M059J (cell line): ENCODE data around the gene PIGR. TPM values are rescaled to one million over a fixed set of nuclear protein-coding genes. Genes with fewer than 3 reads are reported as not detected.

Experiments used
- DNase-seq: peaks from one replicate; pipeline ENCODE4 v3.0.0-alpha.2; 2012; ENCODE audit warnings: low read depth
- total RNA-seq: library from RNA; depleted of rRNA; stranded (reverse); fragments of >200 nt; shearing (Covaris generic); gene quantifications from 2 replicates; pipeline ENCODE4 v1.2.3, GENCODE V29; 2014

Gene PIGR
- total RNA-seq, 1 experiment from 2014 or later = not detected

DNA sequence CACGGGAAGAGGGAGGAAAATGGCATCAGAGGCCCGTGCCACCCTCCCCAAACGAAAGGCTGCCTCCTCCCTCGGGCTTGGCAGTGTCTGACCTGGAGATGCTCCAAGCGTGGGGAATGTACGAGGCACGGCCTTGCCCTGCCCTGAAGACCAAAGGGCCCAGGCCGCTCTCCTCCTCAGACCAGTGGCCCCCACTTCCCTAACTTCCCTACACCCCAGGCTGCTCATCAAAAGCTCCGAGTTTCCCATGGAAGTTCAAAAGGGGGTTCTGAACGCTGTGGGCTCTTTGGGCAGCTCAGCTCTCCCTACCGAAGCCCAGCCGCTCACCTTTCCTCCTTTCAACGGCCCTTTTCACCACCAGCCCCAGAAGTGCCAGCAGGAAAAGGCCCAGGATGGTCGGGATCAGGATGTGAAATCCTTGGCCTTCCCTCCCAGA is 36.4 kb downstream of the PIGR start:
- DNase-seq = no peak

DNA sequence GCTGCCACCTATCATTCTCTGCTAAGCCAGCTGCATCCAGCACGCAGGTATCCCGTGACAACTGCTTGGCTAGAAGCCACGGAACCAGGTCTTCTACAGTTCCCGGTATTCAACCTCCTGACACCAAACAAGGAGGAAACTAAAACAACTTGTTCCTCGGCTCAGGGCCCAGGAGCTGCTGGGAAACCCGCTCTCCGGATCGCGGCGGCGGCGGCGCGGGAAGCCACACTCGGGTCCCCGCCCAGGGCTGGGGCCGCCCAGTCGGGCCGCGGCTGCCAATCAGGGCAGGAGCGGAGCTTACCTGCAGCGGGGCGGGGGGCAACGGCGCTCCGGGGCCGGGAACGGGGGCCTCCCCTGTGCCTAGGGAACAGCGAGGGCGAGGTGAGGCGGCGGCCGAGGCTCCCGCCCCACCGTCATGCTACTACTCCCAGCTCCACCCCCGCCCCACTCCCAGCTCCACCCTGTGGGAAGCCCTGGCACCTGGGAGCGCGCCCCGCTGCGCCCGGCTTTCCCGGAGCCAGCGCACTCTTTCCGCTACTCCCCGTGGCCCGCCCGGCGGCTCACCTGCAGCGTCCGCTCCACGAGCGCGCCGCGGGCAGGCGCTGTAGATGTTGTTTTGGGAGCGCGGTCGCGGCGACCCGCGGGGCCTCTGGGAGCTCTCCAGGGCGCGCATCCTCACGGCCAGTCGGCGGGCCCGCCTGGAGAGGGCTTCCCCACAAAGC is 36.9 kb downstream of the PIGR start:
- peak; percentile 67 for DNase-seq

DNA sequence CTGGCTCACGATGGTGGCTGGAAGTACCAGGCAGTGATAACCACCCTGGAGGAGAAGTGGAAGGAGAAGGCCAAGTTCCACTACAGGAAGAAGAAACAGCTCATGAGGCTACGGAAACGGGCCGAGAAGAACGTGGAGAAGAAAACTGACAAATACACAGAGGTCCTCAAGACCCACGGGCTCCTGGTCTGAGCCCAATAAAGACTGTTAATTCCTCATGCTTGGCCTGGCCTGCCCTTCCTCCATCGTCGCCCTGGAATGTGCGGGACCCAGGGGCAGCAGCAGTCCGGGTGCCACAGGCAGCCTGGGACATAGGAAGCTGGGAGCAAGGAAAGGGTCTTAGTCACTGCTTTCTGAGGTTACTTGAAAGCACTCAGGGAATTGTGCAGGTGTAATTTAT is 38.2 kb downstream of the PIGR start:
- DNase-seq = peak; percentile 46

DNA sequence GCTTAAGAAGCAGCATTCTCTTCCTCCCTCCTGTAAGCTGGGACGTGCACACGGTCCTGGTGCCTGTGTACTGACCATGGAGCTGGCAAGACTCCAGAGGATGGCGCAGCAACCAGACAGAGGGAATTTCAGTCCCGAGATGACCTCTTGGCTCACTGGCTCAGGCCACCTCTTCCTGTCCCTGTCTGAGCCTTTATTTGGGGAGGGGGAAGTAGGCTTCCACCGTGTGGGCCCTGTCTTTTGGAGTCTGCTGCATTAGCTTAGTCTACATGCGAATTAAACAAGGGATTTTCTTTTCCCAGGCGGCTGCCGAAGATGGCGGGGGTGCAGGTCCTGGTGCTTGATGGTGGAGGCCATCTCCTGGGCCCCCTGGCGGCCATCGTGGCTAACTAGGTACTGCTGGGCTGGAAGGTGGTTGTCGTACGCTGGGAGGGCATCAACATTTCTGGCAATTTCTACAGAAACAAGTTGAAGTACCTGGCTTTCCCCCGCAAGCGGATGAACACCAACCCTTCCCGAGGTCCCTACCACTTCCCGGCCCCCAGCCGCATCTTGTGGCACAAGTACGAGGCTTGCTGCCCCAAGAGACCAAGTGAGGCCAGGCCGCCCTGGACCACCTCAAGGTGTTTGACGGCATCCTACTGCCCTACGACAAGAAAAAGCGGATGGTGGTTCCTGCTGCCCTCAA is 38.8 kb downstream of the PIGR start:
- DNase-seq = no peak

DNA sequence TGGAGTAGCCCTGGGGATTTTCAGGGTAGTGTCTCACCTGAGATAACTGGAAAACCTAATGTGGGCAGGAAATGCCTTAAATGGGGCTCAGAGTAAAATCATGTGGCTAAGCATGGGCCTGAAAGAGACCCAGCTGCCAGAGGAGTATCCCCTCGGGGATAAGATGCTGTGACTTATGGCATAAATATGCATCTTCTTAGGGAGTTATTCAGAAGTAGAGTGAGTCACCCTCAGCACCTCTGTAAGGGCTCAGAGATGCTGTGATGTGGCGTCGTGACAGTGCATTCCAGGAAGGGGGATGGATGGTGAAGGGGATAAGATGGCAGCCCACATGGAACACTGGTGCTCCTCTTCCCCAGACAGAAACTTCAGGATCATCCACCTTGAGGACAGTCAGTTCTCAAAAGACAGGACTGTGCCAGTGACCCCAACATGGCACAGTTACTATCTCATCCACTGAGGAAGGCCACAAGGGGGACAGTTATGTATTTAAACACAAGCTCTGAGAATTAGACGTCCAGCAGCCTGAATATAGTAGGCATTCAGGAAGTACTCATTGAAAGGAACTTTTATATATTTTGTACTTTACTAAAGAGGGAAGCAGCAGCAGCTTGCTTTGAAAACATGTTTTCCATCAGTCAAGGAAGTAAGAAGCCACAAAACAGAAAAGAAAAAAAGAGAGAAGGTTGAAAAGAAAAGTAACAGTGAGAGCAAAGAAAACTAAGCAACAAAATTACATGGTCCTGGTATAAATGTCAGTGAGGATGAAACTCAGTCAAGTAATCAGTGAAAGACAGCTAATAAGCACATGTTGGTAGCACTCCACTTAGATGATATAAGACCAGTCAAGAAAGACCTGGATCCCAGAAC is 40.7 kb downstream of the PIGR start:
- peak; percentile 99 for DNase-seq

DNA sequence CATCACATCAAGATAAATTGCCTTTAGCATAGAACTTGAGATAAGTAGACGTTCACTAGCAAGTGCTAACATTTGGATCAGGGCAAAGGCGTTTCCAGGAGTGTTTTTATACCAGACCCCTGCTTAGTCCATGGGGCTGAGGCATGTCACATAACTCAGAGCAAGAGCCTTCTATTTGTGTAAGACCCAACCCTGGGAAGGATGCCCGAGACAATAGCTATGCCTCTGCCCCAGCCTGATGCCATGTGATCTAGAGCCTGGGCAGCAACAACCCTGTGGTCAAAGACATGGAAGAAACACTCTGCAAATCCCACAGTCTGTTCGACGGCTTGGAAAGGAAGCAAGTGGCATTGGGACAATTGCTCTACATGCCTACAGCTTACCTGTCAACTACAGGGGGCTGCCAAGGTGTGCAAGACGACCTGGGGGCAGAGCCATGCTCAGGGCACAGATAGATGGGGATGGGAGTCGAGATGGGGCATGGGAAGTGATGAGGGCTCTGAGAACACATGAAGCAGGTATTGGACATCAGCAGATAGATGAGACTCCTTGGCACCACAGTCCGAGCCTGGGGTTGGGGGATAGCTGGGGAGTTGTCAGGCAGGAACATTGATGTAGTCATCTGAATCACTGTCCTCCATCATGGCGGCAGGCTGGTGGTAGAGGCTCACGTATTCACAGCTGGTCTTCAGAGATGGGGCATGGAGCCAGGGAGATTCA is 41.7 kb downstream of the PIGR start:
- no peak for DNase-seq

DNA sequence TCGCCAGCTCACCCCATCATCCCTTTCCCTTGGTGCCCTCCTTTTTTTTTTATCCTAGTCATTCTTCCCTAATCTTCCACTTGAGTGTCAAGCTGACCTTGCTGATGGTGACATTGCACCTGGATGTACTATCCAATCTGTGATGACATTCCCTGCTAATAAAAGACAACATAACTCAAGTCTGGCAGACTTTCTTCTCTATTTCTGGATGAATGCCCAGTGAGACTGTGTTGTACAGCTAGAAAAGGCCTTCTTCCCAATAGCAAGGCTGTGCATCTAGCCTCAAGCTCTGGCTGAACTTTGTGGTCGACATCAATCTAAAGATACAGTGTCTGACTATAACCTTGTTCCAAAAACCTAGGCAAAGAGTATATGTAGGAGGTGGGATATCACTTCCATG is 42.6 kb downstream of the PIGR start:
- DNase-seq = peak; percentile 69

DNA sequence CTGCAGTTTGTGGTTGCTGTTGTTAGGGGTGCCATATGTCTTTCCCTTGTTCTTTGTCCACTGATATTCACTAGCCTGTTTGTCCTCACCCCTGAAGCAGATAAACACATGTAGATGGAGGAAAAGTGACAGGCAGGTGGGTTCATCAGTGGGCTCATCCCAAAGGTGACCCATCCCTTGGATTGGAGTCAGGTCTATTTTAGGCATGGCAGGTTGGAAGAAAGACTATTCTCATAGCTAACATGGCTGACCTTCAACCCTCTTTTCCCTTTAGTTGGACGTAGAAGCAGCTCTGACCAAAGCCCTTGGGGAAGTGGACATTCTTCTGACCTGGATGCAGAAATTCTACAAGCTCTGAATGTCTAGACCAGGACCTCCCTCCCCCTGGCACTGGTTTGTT is 43.6 kb downstream of the PIGR start:
- DNase-seq = no peak

DNA sequence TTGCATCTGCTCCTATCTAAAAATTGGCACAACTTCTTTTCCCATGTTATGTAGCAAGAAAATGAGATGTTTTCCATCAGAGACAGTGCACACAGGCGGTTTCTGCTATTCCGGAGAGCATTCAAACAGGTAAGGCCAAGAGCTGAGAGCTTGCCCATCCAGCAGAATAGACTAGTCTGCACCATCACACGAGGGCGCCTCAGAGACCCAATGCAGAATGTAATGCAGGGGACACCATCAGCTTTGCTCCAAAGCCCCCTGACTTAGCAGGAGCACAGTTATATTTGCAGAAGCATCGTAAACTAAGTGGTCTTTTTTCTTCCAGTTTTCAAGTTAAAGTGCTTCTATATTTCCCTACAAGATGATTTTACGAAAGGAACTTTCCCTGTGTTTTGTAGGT is 44.3 kb downstream of the PIGR start:
- DNase-seq = no peak

DNA sequence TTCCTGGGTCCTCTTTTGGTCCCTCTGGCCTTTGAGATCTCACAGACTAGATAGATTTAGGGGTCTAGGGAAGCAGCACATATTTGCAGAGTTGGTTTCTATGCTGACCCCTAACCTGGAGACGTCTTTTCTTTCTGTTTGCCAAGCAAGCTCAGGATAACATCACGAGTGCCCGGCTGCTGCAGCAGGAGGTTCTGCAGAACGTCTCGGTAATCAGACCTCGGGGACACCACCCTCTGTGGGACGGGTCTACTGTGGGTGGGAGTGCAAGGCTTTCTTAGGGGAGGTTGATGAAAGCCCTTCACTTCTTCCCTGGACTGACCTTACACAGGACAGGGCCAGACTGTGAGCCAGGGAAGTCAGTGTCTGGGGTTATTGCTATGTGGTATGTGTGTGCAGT is 46.1 kb downstream of the PIGR start:
- DNase-seq = no peak

DNA sequence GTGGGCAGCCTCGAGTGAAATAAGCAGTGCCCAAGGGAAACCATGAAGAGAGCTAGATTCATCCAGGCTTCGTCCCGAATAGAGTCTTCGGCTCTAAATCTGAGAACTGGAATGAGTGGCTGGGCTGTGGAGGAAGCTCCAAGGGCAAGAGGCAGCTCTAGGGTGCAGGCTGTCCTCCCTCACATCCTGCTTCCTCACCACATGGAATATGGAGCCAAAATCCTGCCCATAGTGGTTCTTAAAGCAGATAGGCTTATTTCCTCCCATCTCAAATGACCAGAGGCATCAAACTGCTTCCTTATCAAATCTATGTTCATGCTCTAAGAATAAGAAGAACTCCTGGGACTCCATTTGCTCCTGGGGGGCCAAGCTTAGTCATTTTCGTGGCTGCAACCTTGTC is 46.5 kb downstream of the PIGR start:
- DNase-seq = peak; percentile 46

DNA sequence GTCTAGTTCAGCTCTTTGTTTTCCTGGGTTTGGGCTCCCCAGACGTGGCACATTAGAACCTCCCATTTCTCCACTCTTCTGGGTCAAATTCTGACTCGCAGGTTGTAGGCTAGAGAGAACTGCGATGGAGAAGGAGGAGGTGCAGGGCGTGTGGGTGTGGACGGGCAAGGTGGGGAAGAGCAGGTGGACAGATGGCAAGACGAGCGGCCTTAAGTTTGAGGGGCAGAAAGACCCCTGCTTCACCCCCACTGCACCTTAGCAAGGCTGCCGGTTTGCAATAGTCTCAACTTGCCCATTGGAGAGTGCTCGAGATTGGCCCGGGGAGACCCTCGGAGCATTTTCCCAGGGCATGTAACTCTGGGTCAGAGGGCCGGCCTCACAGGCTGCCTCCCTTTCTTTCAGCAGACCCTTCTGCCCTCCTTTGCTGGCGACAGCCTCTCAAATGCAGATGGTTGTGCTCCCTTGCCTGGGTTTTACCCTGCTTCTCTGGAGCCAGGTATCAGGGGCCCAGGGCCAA is 47.3 kb downstream of the PIGR start:
- no peak for DNase-seq

DNA sequence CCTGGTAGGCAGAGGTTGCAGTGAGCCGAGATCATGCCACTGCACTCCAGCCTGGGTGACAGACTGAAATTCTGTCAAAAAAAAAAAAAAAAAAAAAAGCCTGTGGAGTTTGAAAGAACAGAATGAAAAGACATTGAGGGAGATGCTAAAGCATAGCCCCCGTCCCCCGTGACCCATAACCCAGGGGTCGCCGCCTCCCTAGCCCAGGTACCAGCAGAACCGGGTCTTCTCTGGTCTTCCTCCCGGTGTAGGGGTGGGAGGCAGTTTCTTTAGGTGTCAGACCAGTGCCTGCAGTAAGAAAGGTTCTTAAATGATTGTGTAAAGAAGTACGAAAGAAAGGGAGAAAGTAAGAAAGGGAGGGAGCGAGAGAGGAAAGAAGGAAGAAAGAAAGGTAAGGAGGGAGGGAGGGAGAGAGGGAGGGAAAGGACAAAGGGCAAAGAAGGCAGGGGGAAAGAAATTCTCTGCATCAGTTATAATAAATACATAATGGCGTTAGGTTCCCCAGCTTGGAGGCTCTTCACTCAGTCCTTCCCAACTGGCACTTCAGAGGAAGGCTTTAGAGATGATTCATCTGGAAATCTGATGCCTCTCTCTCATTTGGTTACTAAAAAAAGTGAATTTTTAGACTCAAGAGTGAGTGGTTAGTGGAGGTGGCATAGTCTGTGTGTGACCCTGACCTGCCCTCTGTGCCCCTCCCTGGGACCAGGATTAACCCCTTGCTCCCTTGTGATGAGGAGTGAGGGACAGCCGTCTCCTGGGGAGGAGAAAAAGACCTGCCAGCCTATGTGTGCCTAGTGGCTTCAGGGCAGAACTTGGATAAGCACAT is 48.0 kb downstream of the PIGR start:
- DNase-seq = peak; percentile 87

DNA sequence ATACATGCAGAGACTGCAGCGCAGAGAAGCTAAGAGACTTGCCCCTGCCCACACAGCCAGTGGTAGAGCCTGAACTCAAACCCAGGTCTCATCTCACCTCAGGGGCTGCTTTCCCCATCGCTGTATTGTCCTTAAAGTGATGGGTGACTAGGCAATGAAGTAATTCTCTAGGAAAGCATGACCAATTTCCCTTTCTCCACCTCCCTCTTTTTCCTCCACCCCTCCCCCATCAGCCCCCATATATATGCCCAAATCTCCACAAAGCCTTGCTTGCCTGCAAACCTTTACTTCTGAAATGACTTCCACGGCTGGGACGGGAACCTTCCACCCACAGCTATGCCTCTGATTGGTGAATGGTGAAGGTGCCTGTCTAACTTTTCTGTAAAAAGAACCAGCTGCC is 49.1 kb downstream of the PIGR start, which contains the start of gene IL24:
Gene IL24 (plus strand): TSS at position 269 of the 400 bp plus-strand sequence. CDS start 390 bp downstream, outside the sequence.
- DNase-seq = no peak

DNA sequence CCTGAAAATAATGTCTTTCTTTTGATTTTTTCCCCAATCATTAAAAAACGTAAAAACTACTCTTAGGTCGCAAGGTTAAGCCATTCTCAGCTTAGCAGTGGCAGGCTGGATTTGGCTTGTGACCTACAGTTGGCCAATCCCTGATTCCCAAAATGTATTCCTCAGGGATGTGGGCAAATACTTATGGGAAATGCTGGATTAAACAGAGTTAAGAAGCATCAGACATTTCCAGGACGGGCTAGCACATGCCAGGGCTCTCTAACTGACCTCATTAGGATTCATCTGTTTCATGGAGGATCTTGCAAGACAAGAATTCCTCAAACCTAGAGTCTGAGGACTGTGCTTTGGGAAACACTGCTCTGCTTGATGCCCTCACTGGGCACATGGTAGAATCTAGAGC is 50.0 kb downstream of the PIGR start:
- DNase-seq = no peak

DNA sequence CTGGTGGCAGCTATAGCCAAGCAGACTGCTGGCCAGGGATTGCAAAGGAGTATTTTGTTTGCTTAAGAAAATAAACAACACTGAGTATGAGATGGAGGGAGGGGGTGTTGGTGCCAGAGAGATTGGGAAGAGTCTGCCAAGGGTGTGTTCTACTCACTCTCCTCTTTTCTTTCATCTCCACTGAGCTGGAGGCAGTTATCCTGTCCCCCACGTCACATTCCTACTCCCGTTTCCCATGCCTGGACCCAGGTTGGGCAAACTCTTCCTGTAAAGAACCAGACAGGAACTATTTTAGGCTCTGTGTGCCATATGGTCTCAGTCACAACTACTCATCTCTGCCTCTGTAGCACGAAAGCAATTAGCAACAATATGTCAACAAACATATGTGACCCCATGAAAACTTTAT is 50.4 kb downstream of the PIGR start:
- DNase-seq = peak; percentile 77

DNA sequence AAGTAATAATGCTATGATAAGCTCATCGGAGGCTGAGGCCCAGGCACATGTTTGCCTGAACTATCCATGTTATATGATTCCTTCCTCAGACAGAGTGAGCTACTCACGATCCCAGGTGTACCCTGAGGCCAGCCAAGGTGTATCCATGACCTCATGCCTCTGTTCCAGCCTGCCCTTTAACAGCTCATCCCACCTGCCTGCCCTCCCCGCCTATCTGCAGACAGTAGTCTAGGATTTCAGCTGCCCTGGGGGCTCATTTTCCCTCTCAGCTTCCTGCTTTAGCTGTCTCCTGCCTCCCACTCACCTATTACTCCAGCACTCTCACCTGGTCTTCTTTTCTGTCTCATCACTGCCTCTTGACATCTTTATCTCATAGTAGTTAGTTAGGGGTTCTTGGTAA is 50.9 kb downstream of the PIGR start:
- DNase-seq = no peak

DNA sequence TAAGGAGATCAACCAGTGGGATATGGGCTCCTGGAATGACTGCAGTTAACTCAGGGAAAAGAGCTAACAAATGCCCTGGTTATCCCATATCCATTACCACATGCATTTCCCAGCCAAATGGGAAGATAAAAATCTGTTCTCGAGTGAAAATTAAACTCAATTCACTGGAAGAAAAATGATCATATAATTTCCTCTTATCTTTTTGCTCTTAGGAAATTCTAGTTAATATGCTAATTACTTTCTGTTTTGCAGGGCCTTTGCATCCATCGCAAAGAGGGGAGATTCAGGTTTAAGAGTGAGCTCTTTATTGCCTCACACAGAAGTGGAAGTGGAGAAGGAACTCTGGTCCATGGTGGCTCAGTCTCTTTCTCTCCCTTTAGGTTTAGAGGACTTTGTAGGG is 52.9 kb downstream of the PIGR start:
- DNase-seq = no peak

DNA sequence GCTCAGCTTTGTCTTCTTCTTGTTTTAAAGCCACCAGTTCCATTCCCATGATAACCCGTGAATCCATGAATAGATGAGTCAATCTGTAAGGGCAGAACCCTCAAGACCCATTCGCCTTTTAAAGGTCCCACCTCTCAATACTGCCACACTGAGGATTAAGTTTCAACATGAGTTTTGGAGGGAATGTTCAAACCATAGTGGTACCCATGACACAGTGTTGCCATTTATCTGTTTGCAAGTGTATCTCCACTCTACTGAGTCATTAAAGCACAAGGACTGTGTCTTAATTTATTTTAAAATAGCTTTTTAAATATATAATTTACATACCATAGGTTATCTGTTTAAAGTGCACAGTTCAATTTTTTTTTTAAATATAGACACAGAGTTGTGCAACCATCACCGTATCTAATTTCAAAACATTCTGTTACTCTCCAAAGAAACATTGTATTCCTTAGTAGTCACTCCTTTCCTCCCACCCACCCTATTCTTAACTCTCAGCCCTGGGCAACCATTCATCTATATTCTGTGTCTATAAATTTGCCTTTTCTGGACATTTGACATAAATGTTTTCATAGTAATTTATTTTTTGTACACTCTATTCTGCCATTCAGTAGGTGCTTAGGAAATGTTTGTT is 53.8 kb downstream of the PIGR start:
- DNase-seq = peak; percentile 44

DNA sequence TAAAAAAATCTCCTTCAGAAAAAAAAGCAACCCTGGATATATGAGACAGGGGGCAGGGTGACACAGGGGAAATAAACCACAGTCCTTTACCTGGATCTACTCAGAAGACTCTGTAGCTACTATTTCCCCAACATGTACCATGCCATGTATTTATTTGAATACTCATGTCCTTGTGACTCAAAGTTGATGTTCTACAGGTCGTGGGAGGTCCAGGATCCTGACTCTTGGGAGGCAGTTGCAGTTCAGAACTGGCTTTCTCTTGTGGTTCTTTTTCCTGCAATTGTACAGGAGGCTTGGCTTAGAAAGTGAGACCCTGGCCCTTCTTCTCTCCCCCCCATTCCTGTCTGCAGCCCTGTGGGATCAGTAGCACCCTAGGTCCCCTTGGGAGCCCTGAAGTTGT is 54.9 kb downstream of the PIGR start:
- peak; percentile 61 for DNase-seq
